GM21515 (cell line): ENCODE measurements around the gene FXR2.
"Not testable (repeated sequence)": the region's sequence is repeated elsewhere in the genome, so short reads cannot be mapped to it uniquely, and the experiment has no call there.

Source experiments
- ATAC-seq: cut with Tn5 transposase; IDR thresholded peaks from one replicate; pipeline ENCODE4 v1.9.1; 2021; ENCODE audit not compliant: unreplicated experiment

Gene FXR2

DNA sequence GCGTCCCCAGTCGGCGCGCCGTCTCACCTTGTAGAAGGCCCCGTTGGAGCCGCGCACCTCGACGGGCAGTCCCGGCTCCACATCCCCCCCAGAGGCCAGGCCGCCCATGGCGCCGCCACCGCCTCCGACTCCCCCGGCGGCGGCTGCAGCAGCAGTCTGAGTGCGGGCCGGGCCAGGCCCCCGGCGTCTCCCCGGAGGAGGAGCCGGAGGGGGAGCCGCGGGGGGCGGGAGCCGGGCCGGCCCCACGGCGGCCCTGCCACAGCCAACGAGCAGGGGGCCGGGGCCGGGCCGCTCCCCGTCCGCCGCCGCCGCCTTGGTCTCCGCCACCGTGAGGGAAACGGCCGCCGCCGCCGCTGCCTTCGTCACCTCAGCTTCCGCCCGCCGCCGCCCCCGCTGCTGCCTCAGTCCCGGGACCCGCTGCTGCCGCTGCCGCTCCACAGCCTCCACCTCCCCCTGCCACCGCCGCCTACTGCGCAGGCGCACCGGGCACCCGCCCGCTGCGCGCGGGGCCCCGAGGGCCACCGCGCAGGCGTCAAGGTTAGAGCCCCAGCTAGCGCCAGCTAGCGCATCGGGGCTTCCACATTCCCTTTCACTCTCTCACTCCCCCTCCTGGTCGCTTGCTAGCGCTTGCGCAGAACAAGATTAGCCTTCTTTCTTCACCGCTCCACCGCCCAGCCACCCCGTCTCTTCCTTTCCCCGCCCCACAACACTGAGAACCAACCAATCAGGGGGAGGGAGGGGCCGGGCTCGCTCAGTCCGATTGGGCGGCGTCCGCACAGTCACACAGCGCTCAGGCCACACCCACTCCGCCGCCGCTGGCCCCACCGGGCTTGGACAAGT is at the start of gene FXR2:
Gene FXR2 (minus strand): TSS at position 473 of the 840 bp plus-strand sequence. CDS start 365 bp downstream, at position 108.
- peak; percentile 86 for ATAC-seq

DNA sequence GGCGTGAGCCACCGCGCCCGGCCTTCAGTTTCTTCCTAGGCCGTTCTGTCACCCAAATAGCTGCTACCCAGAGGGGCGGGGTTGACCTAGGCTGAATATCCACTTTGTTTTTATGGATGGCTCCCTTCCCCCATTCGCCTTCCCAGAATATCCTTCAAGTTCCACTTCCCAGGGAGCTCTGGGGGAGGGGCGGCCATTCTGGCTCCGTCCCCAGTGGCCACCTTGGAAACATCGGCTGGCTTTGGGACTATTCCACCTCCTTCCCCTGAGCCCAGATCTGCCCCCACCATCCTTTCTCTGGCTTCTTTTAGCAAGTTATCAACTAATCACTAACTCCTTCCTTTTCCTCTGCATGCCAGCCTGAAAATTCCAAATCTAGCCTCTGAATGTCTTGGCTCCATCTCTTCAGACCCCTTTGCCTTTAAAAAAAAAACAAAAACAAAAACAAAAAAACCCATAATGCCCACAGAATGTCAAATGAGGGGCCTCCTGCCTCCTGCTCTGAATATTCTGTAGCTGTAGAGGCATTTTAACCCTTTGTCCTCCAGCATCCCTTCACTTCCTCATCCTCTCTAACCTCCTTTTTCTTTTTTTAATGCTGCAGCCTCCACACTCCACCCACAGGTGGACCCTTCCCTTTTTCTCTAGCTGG is 42.4 kb upstream of the FXR2 start:
- ATAC-seq = no peak

DNA sequence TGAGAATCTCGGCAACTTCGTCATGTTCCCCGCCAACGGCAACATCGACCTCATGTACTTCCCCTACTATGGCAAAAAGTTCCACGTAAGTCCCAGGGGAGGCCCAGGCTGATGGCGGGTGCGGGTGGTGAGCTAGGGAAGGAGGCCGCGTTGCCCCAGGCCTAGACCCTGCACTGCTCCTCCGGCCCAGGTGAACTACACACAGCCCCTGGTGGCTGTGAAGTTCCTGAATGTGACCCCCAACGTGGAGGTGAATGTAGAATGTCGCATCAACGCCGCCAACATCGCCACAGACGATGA is 40.8 kb upstream of the FXR2 start:
- ATAC-seq = no peak

DNA sequence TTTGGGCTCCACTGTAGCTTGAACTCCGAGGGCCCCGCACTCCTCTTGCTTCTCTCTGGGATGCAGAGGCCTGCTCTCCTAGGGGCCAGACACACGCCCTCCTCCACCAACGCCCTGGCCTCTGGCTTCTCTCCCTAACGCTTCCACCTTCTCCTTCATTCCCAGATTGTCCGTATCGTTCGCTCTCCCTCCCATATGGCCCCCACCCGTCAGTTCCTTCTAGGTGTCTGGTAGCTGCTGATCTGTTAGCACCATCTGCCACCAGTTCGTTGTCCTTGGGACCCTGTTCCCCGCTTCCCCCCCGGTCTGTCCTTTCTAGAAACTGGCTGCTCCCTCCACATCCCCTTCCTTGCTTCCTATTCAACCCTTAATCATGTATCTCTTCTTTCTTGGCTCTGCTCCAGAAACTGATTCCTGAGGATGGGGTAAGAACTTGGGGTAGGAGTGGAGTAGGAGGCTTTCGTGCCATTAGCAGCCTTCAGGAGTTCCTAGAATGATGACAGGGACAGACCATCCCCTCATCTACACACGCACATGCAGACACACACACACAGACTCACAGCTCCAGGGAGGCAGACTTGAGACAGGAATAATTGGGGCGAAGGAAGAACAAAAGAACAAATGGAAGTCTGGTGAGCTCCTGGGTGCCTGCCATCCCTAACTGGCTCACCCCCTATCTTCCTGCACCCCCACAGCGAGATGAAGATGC is 40.3 kb upstream of the FXR2 start:
- no peak for ATAC-seq

DNA sequence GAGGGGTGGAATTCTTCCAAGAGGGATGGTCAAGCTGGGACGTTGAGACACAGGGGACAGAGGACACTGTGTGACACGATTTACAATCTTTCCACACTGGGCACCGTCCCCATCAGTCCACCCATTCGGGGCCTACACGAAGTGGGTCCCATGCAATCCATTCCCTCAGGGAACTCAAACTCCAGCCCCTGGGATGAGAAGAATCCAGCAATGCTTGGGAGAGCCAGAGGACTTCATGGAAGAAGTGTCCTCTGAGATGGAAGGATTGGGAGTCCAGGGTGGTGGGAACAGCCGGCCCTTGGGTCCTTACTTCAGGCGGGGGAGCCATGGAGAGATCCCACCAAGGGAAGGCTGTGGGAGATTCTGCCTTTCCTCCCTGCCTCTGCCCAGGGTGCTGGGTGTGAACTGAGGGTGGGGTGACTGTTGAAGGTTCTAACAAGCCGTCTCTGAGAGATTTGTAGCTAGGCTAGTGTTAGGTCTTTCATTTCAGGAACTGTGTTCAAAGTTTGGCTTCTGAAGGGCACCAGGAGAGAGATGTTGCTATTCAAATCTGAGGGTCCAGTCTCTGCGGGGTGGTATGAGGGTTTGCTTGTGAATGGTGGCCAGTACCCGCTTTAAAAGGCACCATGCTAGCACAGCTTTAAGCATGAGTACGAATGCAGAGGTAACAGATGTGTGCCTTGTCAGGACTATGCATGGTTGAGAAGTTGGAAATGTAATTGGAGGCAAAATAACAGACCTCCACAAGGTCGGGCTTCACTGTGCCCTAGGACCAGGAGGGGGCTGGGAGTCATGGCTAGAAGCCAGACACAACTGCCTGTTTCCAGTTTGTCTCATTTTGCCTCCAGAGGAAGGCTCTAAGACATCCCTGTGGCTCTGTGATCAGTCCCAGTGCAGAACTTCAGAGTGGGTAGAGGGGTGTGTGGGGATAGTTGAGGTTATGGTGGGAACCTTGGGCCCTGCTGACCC is 38.0 kb upstream of the FXR2 start:
- no peak for ATAC-seq

DNA sequence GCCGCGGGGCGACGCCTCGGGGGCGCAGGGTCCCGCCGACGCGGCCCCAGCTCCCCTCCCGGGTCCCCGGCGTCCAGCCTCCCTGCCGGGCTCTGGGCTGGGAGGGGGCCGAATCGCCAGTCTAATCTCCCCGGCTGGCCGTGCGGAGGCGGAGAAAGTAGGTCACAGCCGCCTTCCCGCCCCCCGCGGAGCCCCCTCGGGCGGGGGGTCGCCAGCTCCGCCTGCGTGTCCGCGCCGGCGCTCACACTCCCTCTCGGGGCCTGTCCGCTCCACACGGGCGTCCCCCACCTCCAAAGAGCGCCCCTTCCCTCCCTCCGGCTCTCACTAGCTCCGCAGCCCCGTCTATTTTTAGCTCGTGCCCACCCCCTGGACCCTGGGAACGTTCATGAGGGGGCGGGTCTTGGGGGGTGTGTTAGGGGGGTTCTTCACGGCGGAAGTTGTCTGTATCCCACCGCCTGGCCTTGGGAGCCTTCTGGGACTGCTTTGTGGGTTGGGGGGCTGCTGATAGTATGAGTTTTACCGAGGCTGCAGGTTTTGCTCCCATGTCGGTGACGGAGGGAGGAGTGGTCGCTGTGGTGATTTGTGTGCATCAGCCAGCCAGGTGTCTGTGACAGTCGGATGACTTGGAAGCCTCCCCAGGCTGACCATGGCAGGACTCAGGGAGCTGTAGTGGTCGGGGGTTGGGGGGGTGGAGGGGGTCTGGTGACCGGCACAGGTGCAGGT is 37.1 kb upstream of the FXR2 start:
- ATAC-seq = no peak

DNA sequence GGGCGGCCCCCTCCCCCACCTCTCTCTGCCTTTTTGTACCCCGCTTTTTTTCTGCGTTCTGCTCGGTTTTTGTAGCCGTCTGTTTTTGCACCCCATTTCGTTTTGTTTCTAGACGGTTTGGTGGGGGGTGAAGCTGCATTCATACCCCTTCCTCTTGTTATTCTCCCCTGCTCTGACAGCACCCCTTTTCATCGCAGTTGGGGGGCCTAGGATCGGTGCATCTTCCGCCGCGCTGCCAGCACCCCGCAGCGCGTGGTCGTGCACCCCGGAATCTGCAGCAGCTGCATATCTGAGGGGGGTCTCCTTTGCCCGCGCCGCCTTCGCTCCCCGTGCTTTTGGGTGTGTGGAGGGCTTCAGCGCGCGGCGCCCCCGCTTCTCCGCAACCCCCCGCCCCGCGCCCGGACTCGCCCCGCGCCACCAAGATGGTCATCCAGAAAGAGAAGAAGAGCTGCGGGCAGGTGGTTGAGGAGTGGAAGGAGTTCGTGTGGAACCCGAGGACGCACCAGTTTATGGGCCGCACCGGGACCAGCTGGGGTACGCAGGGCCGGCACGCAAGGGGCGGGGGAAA is 36.5 kb upstream of the FXR2 start:
- ATAC-seq = no peak

DNA sequence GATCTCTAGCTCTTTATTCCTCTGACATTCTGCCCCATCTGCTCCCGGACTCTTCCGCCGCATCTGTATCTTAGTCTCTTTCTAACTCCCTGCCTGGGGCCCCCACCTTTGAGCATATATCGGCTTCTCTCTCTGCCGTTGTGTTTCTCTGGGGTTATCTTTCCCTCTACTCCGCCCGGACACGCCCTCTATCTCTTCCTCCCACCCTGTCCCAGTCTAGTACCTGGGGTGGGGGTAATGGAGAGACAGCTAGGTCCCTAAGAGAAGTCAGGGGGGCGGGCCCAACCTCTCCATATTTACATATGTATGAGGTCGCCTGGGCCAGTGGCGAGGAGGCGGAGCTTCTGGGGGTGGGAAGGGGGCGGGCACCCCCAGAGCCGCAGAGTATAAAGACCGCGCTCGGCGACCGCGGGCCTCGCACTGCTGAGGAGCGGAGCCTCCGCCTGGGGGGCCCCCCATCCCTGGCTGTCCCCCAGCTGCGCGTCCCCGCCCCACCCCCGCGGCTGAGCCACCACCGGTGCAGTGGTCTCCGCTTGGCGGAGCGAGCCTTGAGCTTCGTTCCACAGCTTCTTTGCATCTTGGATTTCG is 35.9 kb upstream of the FXR2 start, which contains the start of gene ATP1B2:
Gene ATP1B2 (plus strand): TSS at position 418 of the 588 bp plus-strand sequence. CDS start 593 bp downstream, outside the sequence.
- no peak for ATAC-seq

DNA sequence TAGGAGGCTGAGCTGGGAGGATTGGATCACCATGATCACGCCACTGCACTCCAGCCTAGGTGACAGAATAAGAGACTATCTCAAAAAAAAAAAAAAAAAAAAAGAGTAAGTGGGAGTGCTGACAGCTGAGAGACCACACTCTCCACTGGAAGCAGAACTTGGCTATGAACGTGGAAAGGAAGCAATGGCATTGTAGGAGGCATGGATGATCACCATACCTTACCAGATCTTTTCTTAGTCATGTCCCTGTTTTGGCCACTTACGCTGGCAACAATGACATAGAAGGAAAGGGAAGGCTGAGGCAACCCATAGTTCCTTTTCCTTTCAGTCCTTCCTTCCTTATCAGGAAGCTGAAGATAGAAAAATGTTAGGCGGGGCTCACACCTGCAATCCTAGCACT is 32.3 kb upstream of the FXR2 start:
- ATAC-seq = no peak

DNA sequence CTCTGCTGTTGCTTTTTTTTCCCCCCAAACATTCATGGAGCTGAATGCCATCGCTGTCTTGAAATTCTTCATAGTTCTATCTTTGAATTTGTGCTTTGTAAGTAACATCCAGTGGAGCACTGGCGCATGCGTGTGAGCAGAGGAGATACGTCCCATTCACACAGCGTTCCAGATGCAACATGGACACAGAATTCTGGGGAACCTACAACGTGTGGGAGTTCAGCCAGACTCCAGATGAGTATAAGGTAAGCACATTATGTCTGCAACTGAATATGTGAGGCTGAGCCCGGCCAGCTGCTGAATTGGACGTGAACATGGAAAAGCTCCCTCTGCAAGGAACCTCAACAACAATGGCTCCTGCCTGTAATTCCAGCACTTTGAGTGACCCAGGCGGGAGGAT is 31.8 kb upstream of the FXR2 start:
- no peak for ATAC-seq

DNA sequence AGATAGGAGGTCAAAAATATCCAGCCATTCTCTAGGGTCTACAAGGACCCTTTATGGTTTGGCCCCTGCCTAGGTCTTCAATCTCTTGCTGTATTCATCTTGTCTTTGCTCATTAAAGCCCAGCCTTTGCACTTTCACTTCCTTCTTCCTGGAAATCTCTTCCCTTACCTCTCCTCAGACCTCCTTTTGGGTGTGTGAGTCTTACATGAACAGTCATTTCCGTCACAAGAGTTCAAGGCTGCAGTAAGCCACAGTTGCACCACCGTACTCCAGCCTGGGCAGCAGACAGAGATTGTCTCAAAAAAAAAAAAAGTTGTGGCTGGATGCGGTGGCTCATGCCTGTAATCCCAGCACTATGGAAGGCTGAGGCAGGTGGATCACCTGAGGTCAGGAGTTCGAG is 30.1 kb upstream of the FXR2 start:
- ATAC-seq = no peak

DNA sequence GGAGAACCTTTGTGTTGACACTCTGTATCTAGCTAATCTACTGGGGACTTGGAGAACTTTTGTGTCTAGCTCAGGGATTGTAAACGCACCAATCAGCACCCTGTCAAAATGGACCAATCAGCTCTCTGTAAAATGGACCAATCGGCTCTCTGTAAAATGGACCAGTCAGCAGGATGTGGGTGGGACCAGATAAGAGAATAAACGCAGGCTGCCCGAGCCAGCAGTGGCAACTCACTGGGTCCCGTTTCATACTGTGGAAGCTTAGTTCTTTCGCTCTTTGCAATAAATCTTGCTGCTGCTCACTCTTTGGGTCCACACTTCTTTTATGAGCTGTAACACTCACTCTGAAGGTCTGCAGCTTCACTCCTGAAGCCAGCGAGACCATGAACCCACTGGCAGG is 26.9 kb upstream of the FXR2 start:
- not testable (repeated sequence) for ATAC-seq

DNA sequence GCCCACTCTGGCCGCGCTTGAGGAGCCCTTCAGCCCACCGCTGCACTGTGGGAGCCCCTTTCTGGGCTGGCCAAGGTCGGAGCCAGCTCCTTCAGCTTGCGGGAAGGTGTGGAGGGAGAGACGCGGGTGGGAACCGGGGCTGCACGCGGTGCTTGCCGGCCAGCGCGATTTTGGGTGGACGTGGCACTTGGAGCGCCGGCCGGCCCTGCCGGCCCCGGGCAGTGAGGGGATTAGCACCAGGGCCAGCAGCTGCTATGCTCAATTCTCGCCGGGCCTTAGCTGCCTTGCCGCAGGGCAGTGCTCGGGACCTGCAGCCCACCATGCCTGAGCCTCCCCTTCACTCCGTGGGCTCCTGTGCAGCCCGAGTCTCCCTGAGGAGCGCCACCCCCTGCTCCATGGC is 26.1 kb upstream of the FXR2 start:
- ATAC-seq = no peak

DNA sequence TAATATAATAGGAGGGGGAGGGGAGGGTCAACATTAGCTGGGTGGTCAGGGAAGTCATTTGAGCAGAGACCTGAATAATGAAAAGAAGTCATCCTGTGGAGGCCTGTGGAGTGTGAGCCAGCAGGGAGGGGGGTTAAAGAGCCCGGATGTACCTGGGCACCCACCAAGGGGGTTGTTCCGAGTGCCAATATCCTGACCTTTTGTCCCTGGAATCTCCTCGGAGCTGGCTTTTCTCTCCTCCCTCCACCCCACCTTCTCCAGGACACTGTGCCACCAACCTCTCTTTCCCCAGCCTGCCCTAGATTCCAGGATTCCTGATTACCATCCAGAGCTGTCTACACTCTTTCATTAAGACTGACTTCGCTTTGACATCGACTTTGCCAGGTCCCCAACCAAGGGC is 21.5 kb upstream of the FXR2 start:
- ATAC-seq = no peak

DNA sequence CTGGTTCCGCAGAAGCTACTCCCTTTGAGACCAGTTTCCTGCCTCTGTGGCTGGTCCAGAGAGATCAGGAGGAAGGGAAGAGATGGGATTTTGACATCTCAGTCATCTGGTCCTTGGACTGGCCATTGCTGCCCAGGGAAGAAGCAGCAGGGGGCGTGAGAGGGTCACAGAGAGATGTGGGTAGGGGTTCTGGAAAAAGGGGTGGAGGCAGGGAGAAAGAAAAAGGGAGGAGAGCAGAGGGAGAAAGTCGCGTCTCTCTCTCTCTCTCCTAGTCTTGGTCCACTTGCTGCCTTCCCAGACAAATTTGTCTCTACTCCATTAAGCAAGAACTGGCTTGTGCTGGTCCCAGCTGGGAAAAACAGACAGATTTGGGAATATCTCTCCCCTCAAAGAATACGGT is 19.7 kb upstream of the FXR2 start:
- ATAC-seq = no peak

DNA sequence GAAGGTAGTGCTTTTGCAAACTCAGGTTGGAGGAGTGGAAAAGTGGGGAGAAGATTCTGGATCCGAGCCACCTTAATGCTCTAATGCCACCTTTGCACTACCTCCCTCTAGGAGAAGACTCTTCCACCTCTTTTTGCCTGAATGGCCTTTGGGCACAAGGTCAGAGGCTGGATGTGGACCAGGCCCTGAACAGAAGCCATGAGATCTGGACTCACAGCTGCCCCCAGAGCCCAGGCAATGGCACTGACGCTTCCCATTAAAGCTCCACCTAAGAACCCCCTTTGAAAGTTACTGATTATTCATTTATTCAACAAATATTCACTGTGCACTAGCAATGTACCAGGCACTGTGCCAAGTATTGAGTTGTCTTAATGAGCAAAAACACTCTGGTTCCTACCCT is 18.4 kb upstream of the FXR2 start:
- no peak for ATAC-seq

DNA sequence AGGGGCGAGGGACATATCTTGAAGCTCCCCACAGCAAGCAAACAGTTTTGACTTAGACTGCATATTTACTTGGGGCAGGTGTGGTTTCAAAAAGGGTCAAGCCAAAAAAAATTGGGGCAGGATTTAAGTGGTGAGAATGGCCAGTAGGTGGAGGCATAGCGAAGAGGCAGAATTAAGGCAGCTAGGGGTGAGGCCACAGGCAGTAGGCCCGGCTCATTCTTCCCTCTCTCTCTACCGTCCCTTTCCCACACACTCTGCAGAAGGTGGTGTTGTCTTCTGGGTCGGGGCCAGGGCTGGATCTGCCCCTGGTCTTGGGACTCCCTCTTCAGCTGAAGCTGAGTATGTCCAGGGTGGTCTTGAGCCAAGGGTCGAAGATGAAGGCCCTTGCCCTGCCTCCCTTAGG is 17.8 kb upstream of the FXR2 start:
- ATAC-seq = no peak

DNA sequence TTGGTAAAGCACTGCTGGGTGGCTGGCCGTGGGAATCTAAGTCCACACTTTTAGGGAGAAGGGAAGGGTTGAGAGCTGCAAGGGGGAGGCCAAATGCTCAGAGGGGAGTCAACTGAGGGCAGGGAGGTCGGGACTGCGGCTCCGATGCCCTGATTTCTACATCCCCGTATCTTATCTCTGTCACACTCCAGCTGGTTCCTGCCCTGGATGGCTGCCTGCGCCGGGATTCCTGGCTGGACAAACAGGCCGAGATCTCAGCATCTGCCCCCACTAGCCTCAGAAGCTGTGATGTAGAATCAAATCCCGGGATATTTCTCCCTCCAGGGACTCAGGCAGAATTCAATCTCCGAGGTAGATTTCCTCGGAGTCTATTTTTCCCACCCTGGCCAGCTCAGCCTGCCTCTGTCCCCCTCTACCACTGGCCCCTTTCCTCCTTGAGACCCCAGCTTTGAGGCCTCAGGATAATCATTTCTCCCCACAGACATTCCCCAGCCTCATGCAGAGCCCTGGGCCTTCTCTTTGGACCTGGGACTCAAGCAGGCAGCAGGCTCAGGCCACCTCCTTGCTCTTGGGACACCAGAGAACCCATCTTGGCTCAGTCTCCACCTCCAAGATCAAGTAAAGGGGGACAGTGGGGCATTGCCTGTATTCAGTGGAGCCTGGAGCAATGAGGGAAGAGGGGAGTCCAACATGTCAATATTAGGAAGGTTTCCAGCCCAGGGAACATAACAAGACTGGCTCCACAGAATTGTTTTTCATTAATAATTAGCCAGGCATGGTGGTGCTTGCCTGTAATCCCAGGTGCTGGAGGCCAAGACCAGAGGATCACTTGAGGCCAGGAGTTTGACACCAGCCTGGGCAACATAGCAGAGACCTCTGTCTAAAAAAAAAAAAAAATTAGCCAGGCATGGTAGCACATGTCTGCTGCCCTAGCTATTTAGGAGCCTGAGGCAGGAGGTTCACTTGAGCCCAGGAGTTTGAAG is 17.0 kb upstream of the FXR2 start:
- no peak for ATAC-seq
